Upper lobe of left lung (tissue), 6 donors: ENCODE data around the gene CHRM3. TPM values are rescaled to one million over a fixed set of nuclear protein-coding genes. Genes with fewer than 3 reads are reported as not detected.

ENCODE experiments used
- ATAC-seq, 2 donors: fragments of 200-7000 bp; cut with Tn5 transposase; one replicate each; pipeline ENCODE4 v1.9.1; 2022; ENCODE audit warnings: mild to moderate bottlenecking in 2 of 2, moderate library complexity in 2 of 2; ENCODE audit not compliant: low FRiP score in 2 of 2
- DNase-seq, 2 donors: peaks; one replicate each; pipeline ENCODE4 v3.0.0-alpha.2; 2019 to 2020
- H3K27ac ChIP-seq, 4 donors: fragments of 200-600 bp; sonication (generic); one replicate each; pipeline ENCODE4 v1.5.1; 2016 to 2019
- H3K27me3 ChIP-seq, 4 donors: fragments of 200-600 bp; sonication (generic); one replicate each; pipeline ENCODE4 v1.5.1; 2017 to 2019
- H3K36me3 ChIP-seq, 4 donors: fragments of 200-600 bp; sonication (generic); one replicate each; pipeline ENCODE4 v1.5.1; 2016 to 2019
- H3K4me1 ChIP-seq, 4 donors: fragments of 200-600 bp; sonication (generic); one replicate each; pipeline ENCODE4 v1.5.1; 2018 to 2019
- H3K4me3 ChIP-seq, 4 donors: fragments of 200-600 bp; sonication (generic); one replicate each; pipeline ENCODE4 v1.5.1; 2017 to 2019; ENCODE audit warnings: mild to moderate bottlenecking in 2 of 4, moderate library complexity in 1 of 4
- H3K9me3 ChIP-seq, 4 donors: fragments of 200-600 bp; sonication (generic); one replicate each; pipeline ENCODE4 v1.5.1; 2018 to 2019
- CTCF ChIP-seq, 6 experiments: fragments of 450-650 bp in 4 of 6; fragments of 200-600 bp in 2 of 6; sonication (generic) in 2 of 6; IDR thresholded peaks; one replicate each; pipeline ENCODE4 v1.5.1; 2016 to 2019; ENCODE audit warnings: antibody characterized with exemption in 6 of 6
- EP300 ChIP-seq, 4 donors: sonication (generic); formaldehyde crosslinking; IDR thresholded peaks; one replicate each; pipeline ENCODE4 v1.5.1; 2017; ENCODE audit warnings: antibody characterized with exemption in 4 of 4, control low read depth in 2 of 4
- POLR2A ChIP-seq, 4 donors: fragments of 450-650 bp; IDR thresholded peaks; one replicate each; pipeline ENCODE4 v1.5.1; 2016 to 2017; ENCODE audit warnings: antibody characterized with exemption in 4 of 4, mild to moderate bottlenecking in 2 of 4
- POLR2AphosphoS5 ChIP-seq, 2 donors: sonication (generic); formaldehyde crosslinking; IDR thresholded peaks; one replicate each; pipeline ENCODE4 v1.5.1; 2017; ENCODE audit warnings: antibody characterized with exemption in 2 of 2
- WGBS, 2 donors: methylation state at CpG; one replicate each; pipeline ENCODE4 v1.1.5; 2017 to 2018; 5-methylcytosine and 5-hydroxymethylcytosine counted together
- total RNA-seq, 6 donors: library from RNA; depleted of rRNA in 4 of 6; stranded (reverse); fragments of >200 nt in 4 of 6; gene quantifications; one replicate each; pipeline versions ENCODE4 v1.1.0 to v1.2.1, GENCODE V29; 2016 to 2021
- donor health status: DM: no; HTN: no; CAD: no; lungs with moderate emphysema.
- donor health status: DM: no; HTN: yes; CAD: no; lungs with severe emphysema.

The CHRM3 gene
- total RNA-seq, 6 donors from 2014 or later = 3.1 to 9.7 (median 5.6) TPM

GRCh38 chr1:239417986-239418640 is 31.7 kb downstream of the CHRM3 start:
- Histone ChIP-seq H3K27ac (no peak overlapping the region), H3K36me3 (no peaks in the 10 kb centered on the region), H3K4me3 (no peak overlapping the region), H3K4me1 (no peaks in the 10 kb centered on the region), H3K9me3 (no peaks in the 10 kb centered on the region), H3K27me3 (no peaks in the 10 kb centered on the region)
- ATAC-seq (no peak), DNase-seq (no peak)
- 66 to 73% methylated on average over 5 of the region's 5 CpGs for WGBS, 2 donors
- no peak for TF ChIP-seq EP300 (IDR thresholded peaks at IDR 0.05)
- TF ChIP-seq POLR2AphosphoS5 (IDR thresholded peaks at IDR 0.05) = no peak
- no peak for TF ChIP-seq CTCF (IDR thresholded peaks at IDR 0.05)
- no peak for TF ChIP-seq POLR2A (IDR thresholded peaks at IDR 0.05)

GRCh38 chr1:239418681-239419080 is 32.3 kb downstream of the CHRM3 start:
- no peak overlapping the region for H3K27ac ChIP-seq
- H3K9me3 ChIP-seq = no peaks in the 10 kb centered on the region
- 97 to 100% methylated on average over 1 of the region's 1 CpG for WGBS, 2 donors
- no peaks in the 10 kb centered on the region for H3K4me1 ChIP-seq
- no peak overlapping the region for H3K4me3 ChIP-seq
- no peaks in the 10 kb centered on the region for H3K36me3 ChIP-seq
- DNase-seq = no peak
- no peak for ATAC-seq
- TF ChIP-seq POLR2A (IDR thresholded peaks at IDR 0.05) (no peak), POLR2AphosphoS5 (IDR thresholded peaks at IDR 0.05) (no peak), EP300 (IDR thresholded peaks at IDR 0.05) (no peak), CTCF (IDR thresholded peaks at IDR 0.05) (no peak)
- H3K27me3 ChIP-seq = no peaks in the 10 kb centered on the region

GRCh38 chr1:239421811-239422210 is 35.4 kb downstream of the CHRM3 start:
- Histone ChIP-seq H3K27me3 (no peaks in the 10 kb centered on the region), H3K9me3 (no peaks in the 10 kb centered on the region), H3K27ac (no peak overlapping the region), H3K4me3 (no peak overlapping the region), H3K4me1 (no peaks in the 10 kb centered on the region), H3K36me3 (no peaks in the 10 kb centered on the region)
- TF ChIP-seq CTCF (IDR thresholded peaks at IDR 0.05) = no peak
- no peak for TF ChIP-seq POLR2A (IDR thresholded peaks at IDR 0.05)
- no peak for TF ChIP-seq POLR2AphosphoS5 (IDR thresholded peaks at IDR 0.05)
- TF ChIP-seq EP300 (IDR thresholded peaks at IDR 0.05) = no peak
- ATAC-seq (no peak), DNase-seq (no peak)
- WGBS, 2 donors = 58 to 80% methylated on average over 2 of the region's 2 CpGs

- DNase-seq (no peak), ATAC-seq (no peak)
- TF ChIP-seq POLR2AphosphoS5 (IDR thresholded peaks at IDR 0.05) (no peak), CTCF (IDR thresholded peaks at IDR 0.05) (no peak), EP300 (IDR thresholded peaks at IDR 0.05) (no peak), POLR2A (IDR thresholded peaks at IDR 0.05) (no peak)
- Histone ChIP-seq H3K27me3 (no peaks in the 10 kb centered on the region), H3K9me3 (no peaks in the 10 kb centered on the region), H3K4me1 (no peaks in the 10 kb centered on the region), H3K36me3 (no peaks in the 10 kb centered on the region), H3K4me3 (no peak overlapping the region), H3K27ac (no peak overlapping the region)
- 85 to 89% methylated on average over 3 of the region's 3 CpGs for WGBS, 2 donors
Measured at GRCh38 chr1:239422818-239423217, 36.5 kb downstream of the CHRM3 start.

- no peak for DNase-seq
- Histone ChIP-seq H3K27me3 (no peaks in the 10 kb centered on the region), H3K4me1 (no peaks in the 10 kb centered on the region), H3K9me3 (no peaks in the 10 kb centered on the region), H3K36me3 (no peaks in the 10 kb centered on the region), H3K4me3 (no peak overlapping the region), H3K27ac (no peak overlapping the region)
- WGBS, 2 donors = 66 to 79% methylated on average over 4 of the region's 4 CpGs
- TF ChIP-seq CTCF (IDR thresholded peaks at IDR 0.05) (no peak), POLR2A (IDR thresholded peaks at IDR 0.05) (no peak), POLR2AphosphoS5 (IDR thresholded peaks at IDR 0.05) (no peak), EP300 (IDR thresholded peaks at IDR 0.05) (no peak)
- no peak for ATAC-seq
Measured at GRCh38 chr1:239426821-239427475, 40.6 kb downstream of the CHRM3 start.
